Sciatic nerve (tissue), 2 donors: Measurements from ENCODE around the gene PRDM7. TPM values are rescaled to one million over a fixed set of nuclear protein-coding genes. Genes with fewer than 3 reads are reported as not detected.
"Not testable (repeated sequence)": the region's sequence is repeated elsewhere in the genome, so short reads cannot be mapped to it uniquely, and the experiment has no call there.

Experiments used
- ATAC-seq: fragments of 200-7000 bp; cut with Tn5 transposase; one replicate; pipeline ENCODE4 v1.9.1; 2020; ENCODE audit warnings: mild to moderate bottlenecking, moderate library complexity
- DNase-seq: peaks from one replicate; pipeline ENCODE4 v3.0.0-alpha.2; 2020; ENCODE audit warnings: low spot score
- intact Hi-C: fragments of 100-400 bp; cut with DNase I; formaldehyde crosslinking; loops from one replicate; pipeline ENCODE4 v1.14.2; 2022
- total RNA-seq: library from RNA; stranded (reverse); fragmentation: NEBNext Ultra II Directional; extraction: Animal tissue kit (Norgen Biotek cat#: 25700); gene quantifications from one replicate; pipeline ENCODE4 v1.2.1, GENCODE V29; 2021
- donor health status: DM: no; HTN: no; CAD: no.
- donor health status: DM: no; HTN: no; CAD: no.

PRDM7 gene
- total RNA-seq, 1 donor from 2014 or later = not detected

GRCh38 chr16:90078579-90078895 is 1.4 kb upstream of the PRDM7 start:
- ATAC-seq (no peak), DNase-seq (no peak)
- intact Hi-C loops = no loop called here

GRCh38 chr16:90077757-90078578 is 837 bp upstream of the PRDM7 start:
- DNase-seq (no peak), ATAC-seq (peak; percentile 29)
- intact Hi-C loops = no loop called here

- DNase-seq (no peak), ATAC-seq (no peak)
- intact Hi-C loops = no loop called here
Observed at GRCh38 chr16:90072442-90073105, 4.6 kb downstream of the PRDM7 start.

- intact Hi-C loops = no loop called here
- DNase-seq = no peak
- no peak for ATAC-seq
Observed at GRCh38 chr16:90070440-90070839, 6.7 kb downstream of the PRDM7 start.

GRCh38 chr16:90061437-90061836 is 15.7 kb downstream of the PRDM7 start:
- intact Hi-C loops = no loop called here
- DNase-seq (no peak), ATAC-seq (no peak)

- intact Hi-C loops = no loop called here
- ATAC-seq = no peak
- DNase-seq = no peak
Observed at GRCh38 chr16:90057738-90058173, 19.4 kb downstream of the PRDM7 start.

GRCh38 chr16:90056521-90056920 is 20.6 kb downstream of the PRDM7 start:
- DNase-seq, ATAC-seq, intact Hi-C loops: not testable (repeated sequence)

- intact Hi-C loops = no loop called here
- ATAC-seq (no peak), DNase-seq (no peak)
Observed at GRCh38 chr16:90055371-90055770, 21.8 kb downstream of the PRDM7 start.

- intact Hi-C loops = no loop called here
- ATAC-seq (no peak), DNase-seq (no peak)
Observed at GRCh38 chr16:90054554-90054953, 22.6 kb downstream of the PRDM7 start.

GRCh38 chr16:90053902-90054500 is 23.1 kb downstream of the PRDM7 start:
- DNase-seq = no peak
- ATAC-seq = no peak
- intact Hi-C loops = no loop called here

- ATAC-seq (no peak), DNase-seq (no peak)
- intact Hi-C loops = no loop called here
Observed at GRCh38 chr16:90050969-90051368, 26.2 kb downstream of the PRDM7 start.

GRCh38 chr16:90048737-90049330 is 28.3 kb downstream of the PRDM7 start:
- DNase-seq = no peak
- intact Hi-C loops = no loop called here
- no peak for ATAC-seq

GRCh38 chr16:90048347-90048722 is 28.8 kb downstream of the PRDM7 start:
- DNase-seq (no peak), ATAC-seq (peak; percentile 5)
- intact Hi-C loops = no loop called here

GRCh38 chr16:90047714-90048346 is 29.3 kb downstream of the PRDM7 start:
- intact Hi-C loops = no loop called here
- no peak for DNase-seq
- peak; percentile 34 for ATAC-seq

- intact Hi-C loops = no loop called here
- ATAC-seq (peak; percentile 92), DNase-seq (peak; percentile 87)
Observed at GRCh38 chr16:90046971-90047713, 30.0 kb downstream of the PRDM7 start.

- peak; percentile 1 for ATAC-seq
- DNase-seq = peak; percentile 57
- intact Hi-C loops = no loop called here
Observed at GRCh38 chr16:90046122-90046970, 30.8 kb downstream of the PRDM7 start.

GRCh38 chr16:90044111-90044551 is 33.0 kb downstream of the PRDM7 start:
- DNase-seq = peak; percentile 57
- intact Hi-C loops = no loop called here
- ATAC-seq = no peak

GRCh38 chr16:90043526-90043925 is 33.6 kb downstream of the PRDM7 start:
- DNase-seq (no peak), ATAC-seq (no peak)
- intact Hi-C loops = no loop called here
